ENCODE measurements around the gene MUCL1.

Gene MUCL1

DNA sequence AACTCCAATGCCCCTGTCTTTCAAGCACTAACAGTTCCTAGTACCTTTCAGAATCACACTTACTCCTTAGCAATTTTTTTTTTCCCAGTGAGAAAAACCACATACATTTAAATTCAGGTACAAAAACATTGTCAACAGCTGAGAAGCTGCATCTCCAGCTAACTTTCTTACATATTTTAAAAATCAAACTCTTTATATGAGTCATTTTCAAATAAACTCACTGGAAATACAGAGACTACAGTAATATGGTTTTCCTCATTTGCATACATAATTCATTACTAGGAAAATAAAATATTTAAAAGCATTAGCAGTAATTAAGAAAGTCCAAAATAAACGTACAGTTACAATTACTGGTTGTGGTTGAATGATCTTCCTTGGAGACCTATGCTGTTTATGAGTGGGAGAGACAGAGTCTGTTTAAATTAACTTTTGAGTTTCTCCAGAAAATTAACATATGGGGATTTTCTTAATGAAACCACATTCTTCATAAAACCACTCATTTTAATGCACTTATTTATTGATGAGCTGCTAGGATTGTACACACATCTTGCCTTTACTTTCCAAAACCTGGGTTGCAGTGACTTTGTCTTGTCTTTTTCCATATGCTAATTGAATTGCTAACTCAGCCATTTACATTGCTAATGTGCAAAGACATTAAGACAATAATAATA, 9.8 kb downstream of the MUCL1 start:
- Histone ChIP-seq H3K27ac (replicated peaks) (no peak overlapping the region), H3K27me3 (ENCODE audit: insufficient read depth, poor library complexity, severe bottlenecking) (peaks cover 14% of the 10 kb centered on the region), H3K4me3 (replicated peaks; ENCODE audit: insufficient read depth, low read length) (no peak overlapping the region)
- TF ChIP-seq, protein P1, sequence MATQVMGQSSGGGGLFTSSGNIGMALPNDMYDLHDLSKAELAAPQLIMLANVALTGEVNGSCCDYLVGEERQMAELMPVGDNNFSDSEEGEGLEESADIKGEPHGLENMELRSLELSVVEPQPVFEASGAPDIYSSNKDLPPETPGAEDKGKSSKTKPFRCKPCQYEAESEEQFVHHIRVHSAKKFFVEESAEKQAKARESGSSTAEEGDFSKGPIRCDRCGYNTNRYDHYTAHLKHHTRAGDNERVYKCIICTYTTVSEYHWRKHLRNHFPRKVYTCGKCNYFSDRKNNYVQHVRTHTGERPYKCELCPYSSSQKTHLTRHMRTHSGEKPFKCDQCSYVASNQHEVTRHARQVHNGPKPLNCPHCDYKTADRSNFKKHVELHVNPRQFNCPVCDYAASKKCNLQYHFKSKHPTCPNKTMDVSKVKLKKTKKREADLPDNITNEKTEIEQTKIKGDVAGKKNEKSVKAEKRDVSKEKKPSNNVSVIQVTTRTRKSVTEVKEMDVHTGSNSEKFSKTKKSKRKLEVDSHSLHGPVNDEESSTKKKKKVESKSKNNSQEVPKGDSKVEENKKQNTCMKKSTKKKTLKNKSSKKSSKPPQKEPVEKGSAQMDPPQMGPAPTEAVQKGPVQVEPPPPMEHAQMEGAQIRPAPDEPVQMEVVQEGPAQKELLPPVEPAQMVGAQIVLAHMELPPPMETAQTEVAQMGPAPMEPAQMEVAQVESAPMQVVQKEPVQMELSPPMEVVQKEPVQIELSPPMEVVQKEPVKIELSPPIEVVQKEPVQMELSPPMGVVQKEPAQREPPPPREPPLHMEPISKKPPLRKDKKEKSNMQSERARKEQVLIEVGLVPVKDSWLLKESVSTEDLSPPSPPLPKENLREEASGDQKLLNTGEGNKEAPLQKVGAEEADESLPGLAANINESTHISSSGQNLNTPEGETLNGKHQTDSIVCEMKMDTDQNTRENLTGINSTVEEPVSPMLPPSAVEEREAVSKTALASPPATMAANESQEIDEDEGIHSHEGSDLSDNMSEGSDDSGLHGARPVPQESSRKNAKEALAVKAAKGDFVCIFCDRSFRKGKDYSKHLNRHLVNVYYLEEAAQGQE (IDR thresholded peaks at IDR 0.05; ENCODE audit: insufficient replicate concordance, low read depth), result no peak
- TF ChIP-seq SPI1 (IDR thresholded peaks at IDR 0.05; ENCODE audit: borderline replicate concordance, low read depth) (no peak), GABPA (IDR thresholded peaks at IDR 0.05; ENCODE audit: low read depth) (no peak), POLR2AphosphoS5 (IDR thresholded peaks at IDR 0.05; ENCODE audit: low read depth) (no peak)
- TF ChIP-seq, protein P2, sequence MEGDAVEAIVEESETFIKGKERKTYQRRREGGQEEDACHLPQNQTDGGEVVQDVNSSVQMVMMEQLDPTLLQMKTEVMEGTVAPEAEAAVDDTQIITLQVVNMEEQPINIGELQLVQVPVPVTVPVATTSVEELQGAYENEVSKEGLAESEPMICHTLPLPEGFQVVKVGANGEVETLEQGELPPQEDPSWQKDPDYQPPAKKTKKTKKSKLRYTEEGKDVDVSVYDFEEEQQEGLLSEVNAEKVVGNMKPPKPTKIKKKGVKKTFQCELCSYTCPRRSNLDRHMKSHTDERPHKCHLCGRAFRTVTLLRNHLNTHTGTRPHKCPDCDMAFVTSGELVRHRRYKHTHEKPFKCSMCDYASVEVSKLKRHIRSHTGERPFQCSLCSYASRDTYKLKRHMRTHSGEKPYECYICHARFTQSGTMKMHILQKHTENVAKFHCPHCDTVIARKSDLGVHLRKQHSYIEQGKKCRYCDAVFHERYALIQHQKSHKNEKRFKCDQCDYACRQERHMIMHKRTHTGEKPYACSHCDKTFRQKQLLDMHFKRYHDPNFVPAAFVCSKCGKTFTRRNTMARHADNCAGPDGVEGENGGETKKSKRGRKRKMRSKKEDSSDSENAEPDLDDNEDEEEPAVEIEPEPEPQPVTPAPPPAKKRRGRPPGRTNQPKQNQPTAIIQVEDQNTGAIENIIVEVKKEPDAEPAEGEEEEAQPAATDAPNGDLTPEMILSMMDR (IDR thresholded peaks at IDR 0.05; ENCODE audit: insufficient read depth, low read length), result no peak
- DNase-seq (ENCODE audit: low read depth in 1 of 2, low spot score in 1 of 2), result no peak

DNA sequence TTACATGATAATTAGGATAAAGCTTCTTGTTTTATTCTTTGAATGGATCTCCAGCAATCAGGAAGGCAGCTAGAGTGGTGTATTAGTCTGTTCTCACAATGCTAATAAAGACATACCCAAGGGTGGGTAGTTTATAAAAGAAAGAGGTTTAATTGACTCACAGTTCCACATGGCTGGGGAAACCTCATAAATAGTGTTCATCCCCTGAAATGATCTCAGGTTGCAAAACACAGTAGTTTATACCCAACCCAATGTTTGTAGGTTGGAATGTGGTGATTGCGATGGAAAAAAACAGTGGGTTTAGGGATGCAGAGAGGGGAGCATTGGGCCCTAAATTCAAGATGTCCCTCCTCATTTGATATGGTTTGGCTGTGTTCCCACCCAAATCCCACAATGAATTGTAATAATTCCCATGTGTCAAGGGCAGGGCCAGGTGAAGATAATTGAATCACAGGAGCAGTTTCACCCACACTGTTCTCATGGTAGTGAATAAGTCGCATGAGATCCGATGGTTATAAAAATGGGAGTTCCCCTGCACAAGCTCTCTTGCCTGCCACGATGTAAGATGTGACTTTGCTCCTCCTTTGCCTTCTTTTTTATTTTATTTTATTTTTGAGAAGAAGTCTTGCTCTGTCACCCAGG, 11.5 kb downstream of the MUCL1 start:
- Histone ChIP-seq H3K27me3 (ENCODE audit: insufficient read depth, poor library complexity, severe bottlenecking) (peaks cover 14% of the 10 kb centered on the region), H3K27ac (replicated peaks) (no peak overlapping the region), H3K4me3 (replicated peaks; ENCODE audit: insufficient read depth, low read length) (no peak overlapping the region)
- DNase-seq (ENCODE audit: low read depth in 1 of 2, low spot score in 1 of 2), result no peak
- TF ChIP-seq POLR2AphosphoS5 (IDR thresholded peaks at IDR 0.05; ENCODE audit: low read depth) (no peak), GABPA (IDR thresholded peaks at IDR 0.05; ENCODE audit: low read depth) (no peak)

DNA sequence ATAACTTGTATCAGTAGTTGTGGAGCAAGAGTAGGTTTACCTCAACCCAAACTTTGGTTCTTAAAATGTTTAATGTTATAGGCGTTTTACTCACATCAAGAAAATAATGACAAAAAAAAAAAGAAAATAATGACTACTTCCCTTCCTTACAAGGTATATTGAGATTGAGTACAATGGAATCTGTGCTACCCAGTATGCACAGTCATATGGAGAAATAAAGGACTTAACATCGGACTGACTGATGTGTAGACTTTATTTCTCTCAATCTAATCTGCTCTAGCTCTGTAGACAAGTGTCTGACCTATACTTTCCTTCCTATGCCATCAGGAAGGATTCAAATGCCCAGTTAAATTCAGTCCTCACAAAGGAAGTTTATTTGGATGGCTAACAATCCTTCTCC, 14.4 kb downstream of the MUCL1 start:
- no peak overlapping the region for H3K4me3 ChIP-seq (replicated peaks; ENCODE audit: insufficient read depth, low read length)
- H3K27me3 ChIP-seq (ENCODE audit: insufficient read depth, poor library complexity, severe bottlenecking), result peaks cover 11% of the 10 kb centered on the region
- no peak for DNase-seq (ENCODE audit: low read depth in 1 of 2, low spot score in 1 of 2)
- H3K27ac ChIP-seq (replicated peaks), result no peak overlapping the region
- TF ChIP-seq, protein P2 (IDR thresholded peaks at IDR 0.05; ENCODE audit: insufficient read depth, low read length), result no peak
- TF ChIP-seq SPI1 (IDR thresholded peaks at IDR 0.05; ENCODE audit: borderline replicate concordance, low read depth) (no peak), GABPA (IDR thresholded peaks at IDR 0.05; ENCODE audit: low read depth) (no peak), POLR2AphosphoS5 (IDR thresholded peaks at IDR 0.05; ENCODE audit: low read depth) (no peak)
- TF ChIP-seq, protein P1 (IDR thresholded peaks at IDR 0.05; ENCODE audit: insufficient replicate concordance, low read depth), result no peak

DNA sequence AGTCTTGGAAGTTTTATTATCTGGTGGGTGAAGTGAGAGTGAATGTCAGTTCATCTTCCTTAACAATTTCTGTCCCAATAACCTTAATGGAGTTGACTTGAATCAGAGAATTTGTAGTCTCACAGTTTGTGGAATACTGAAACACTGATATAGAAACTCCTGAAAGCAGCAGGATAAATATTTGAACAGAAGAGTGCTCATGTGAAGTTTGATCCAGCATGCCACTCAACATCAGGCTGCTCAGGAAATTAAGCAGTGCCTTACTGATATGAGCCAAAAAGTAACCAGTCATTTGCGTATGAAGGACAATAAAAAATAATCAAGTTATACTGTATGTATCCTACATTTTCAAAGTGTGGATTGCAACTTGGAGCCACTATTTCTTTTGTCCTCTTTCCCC, 15.7 kb downstream of the MUCL1 start:
- no peak for TF ChIP-seq SPI1 (IDR thresholded peaks at IDR 0.05; ENCODE audit: borderline replicate concordance, low read depth)
- TF ChIP-seq GABPA (IDR thresholded peaks at IDR 0.05; ENCODE audit: low read depth), result no peak
- no peak for TF ChIP-seq POLR2AphosphoS5 (IDR thresholded peaks at IDR 0.05; ENCODE audit: low read depth)
- TF ChIP-seq, protein P2 (IDR thresholded peaks at IDR 0.05; ENCODE audit: insufficient read depth, low read length), result no peak
- TF ChIP-seq, protein P1 (IDR thresholded peaks at IDR 0.05; ENCODE audit: insufficient replicate concordance, low read depth), result no peak
- Histone ChIP-seq H3K4me3 (replicated peaks; ENCODE audit: insufficient read depth, low read length) (no peak overlapping the region), H3K27me3 (ENCODE audit: insufficient read depth, poor library complexity, severe bottlenecking) (peaks cover 7% of the 10 kb centered on the region), H3K27ac (replicated peaks) (no peak overlapping the region)
- no peak for DNase-seq (ENCODE audit: low read depth in 1 of 2, low spot score in 1 of 2)
